Mesothelial cell of epicardium (in vitro differentiated cells): ENCODE data around the gene ACACA. TPM values are rescaled to one million over a fixed set of nuclear protein-coding genes. Genes with fewer than 3 reads are reported as not detected.
A peak's percentile ranks its signal among the peaks of the same experiment; 100 is the strongest.
"Not testable (repeated sequence)": the region's sequence is repeated elsewhere in the genome, so short reads cannot be mapped to it uniquely, and the experiment has no call there.

ENCODE experiments used
- DNase-seq, 2 experiments: peaks; one replicate each; pipeline ENCODE4 v3.0.0; 2021; ENCODE audit warnings: low spot score in 2 of 2; ENCODE audit not compliant: unreplicated experiment in 2 of 2
- H3K27ac Mint-ChIP-seq: 2 replicates; pipeline ENCODE4 v1.8.0; 2021; ENCODE audit warnings: mixed read lengths
- H3K27me3 Mint-ChIP-seq: 2 replicates; pipeline ENCODE4 v1.8.0; 2021; ENCODE audit warnings: low read depth, mixed read lengths
- H3K36me3 Mint-ChIP-seq: 2 replicates; pipeline ENCODE4 v1.8.0; 2021; ENCODE audit warnings: mixed read lengths
- H3K4me1 Mint-ChIP-seq: 2 replicates; pipeline ENCODE4 v1.8.0; 2021; ENCODE audit warnings: mixed read lengths
- H3K4me3 Mint-ChIP-seq: 2 replicates; pipeline ENCODE4 v1.8.0; 2021; ENCODE audit warnings: mild to moderate bottlenecking, moderate library complexity, mixed read lengths
- H3K9me3 Mint-ChIP-seq: 2 replicates; pipeline ENCODE4 v1.8.0; 2021; ENCODE audit warnings: mixed read lengths
- total RNA-seq: library from RNA; stranded (reverse); gene quantifications from 3 replicates; pipeline ENCODE4 v1.2.1, GENCODE V29; 2021
- TF ChIP-seq, protein P1 (sequence below): fragments of 200-600 bp; sonication (generic); IDR thresholded peaks from one replicate; pipeline ENCODE4 v1.5.0; 2021; ENCODE audit warnings: antibody characterized with exemption; ENCODE audit not compliant: unreplicated experiment

ACACA gene
- total RNA-seq = 124 to 132 TPM (median 127 TPM) in 3 replicates

DNA sequence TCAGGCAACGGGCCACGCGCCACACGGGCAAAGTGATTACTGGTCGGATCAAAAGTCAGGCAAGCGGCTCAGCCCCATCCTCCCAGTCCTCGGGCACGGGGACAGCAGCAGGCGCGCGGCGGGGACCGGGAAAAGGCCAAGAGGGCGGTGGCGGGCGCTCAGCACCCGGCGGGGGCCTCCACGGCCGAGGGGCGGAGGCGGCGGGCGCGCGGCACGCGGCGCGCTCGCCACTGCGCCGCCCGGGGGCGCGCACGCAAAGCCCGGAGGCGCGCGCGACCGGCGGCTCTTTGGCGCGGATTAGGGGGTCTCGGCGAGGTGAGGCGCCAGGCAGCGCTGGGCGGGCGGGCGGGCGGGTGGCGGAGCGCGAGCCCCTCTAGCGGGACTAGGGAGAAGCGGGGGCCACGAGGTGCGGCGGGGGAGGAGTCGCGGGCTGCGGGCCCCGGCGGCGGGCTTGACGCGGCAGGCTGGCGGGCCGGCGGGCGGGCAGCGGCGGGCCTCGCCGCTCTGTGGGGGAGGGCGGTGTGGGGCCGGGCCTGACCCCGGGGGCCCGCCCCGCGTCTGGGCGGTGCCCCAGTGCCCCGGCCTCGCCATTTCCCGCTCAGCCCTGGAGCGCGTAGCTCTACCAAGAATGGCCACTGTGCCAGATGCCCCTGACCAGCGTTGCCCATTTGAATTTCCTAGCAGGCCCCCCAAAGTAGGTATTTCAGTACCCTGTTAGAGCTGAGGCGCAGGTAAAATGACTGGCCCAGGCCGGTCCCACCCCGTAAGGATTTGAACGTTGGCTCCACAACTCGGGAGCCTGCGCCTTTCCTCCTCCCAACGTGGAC is at the start of gene ACACA, which contains the start of gene TADA2A:
ACACA (minus strand) TSS at position 202 of the 827 bp plus-strand sequence. CDS start 537 bp downstream, outside the sequence.
TADA2A (plus strand) TSS at position 252 of the 827 bp plus-strand sequence. CDS start 4,480 bp downstream, outside the sequence.
- DNase-seq = peak in 1 of 2 experiments; percentile 50
- no peaks in the 10 kb centered on the region for H3K27me3 Mint-ChIP-seq
- peaks cover 6% of the 10 kb centered on the region for H3K36me3 Mint-ChIP-seq
- TF ChIP-seq, protein P1, sequence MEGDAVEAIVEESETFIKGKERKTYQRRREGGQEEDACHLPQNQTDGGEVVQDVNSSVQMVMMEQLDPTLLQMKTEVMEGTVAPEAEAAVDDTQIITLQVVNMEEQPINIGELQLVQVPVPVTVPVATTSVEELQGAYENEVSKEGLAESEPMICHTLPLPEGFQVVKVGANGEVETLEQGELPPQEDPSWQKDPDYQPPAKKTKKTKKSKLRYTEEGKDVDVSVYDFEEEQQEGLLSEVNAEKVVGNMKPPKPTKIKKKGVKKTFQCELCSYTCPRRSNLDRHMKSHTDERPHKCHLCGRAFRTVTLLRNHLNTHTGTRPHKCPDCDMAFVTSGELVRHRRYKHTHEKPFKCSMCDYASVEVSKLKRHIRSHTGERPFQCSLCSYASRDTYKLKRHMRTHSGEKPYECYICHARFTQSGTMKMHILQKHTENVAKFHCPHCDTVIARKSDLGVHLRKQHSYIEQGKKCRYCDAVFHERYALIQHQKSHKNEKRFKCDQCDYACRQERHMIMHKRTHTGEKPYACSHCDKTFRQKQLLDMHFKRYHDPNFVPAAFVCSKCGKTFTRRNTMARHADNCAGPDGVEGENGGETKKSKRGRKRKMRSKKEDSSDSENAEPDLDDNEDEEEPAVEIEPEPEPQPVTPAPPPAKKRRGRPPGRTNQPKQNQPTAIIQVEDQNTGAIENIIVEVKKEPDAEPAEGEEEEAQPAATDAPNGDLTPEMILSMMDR = no peak
- H3K4me3 Mint-ChIP-seq = peak within 1 kb of the TSS; percentile 97
- H3K4me1 Mint-ChIP-seq = peaks cover 23% of the 10 kb centered on the region
- no peaks in the 10 kb centered on the region for H3K9me3 Mint-ChIP-seq
- H3K27ac Mint-ChIP-seq = peak within 1 kb of the TSS; percentile 95

DNA sequence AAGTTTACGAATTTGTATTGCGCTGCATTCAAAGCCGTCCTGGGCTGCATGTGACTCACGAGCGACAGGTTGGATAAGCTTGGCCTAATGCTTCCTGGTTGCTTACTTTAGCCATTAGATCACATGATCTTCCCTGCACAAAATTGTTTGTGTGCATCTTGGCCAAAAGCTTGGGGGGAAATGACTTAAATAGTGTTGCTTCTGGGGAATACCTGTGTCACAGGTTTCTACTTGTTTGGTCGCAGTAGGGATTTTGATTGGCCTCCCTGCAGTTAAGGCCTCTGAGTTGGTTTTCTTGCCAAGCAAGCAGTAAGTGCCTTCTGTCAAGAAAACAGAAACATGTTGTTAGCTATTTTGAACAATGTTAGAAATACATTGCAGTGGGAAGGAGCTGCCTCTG is 43.5 kb upstream of the ACACA start:
- TF ChIP-seq, protein P1 = no peak
- Mint-ChIP-seq H3K27ac (peak overlapping the region; percentile 68), H3K4me3 (no peak overlapping the region), H3K27me3 (no peaks in the 10 kb centered on the region), H3K4me1 (peaks cover 22% of the 10 kb centered on the region), H3K36me3 (peaks cover 23% of the 10 kb centered on the region), H3K9me3 (no peaks in the 10 kb centered on the region)
- DNase-seq = no peak

GRCh38 chr17:37447641-37448040 is 41.0 kb upstream of the ACACA start:
- no peak for DNase-seq
- H3K4me3 Mint-ChIP-seq = no peak overlapping the region
- peaks cover 22% of the 10 kb centered on the region for H3K36me3 Mint-ChIP-seq
- no peaks in the 10 kb centered on the region for H3K9me3 Mint-ChIP-seq
- H3K27ac Mint-ChIP-seq = no peak overlapping the region
- TF ChIP-seq, protein P1 = no peak
- H3K27me3 Mint-ChIP-seq = no peaks in the 10 kb centered on the region
- H3K4me1 Mint-ChIP-seq = peaks cover 13% of the 10 kb centered on the region

DNA sequence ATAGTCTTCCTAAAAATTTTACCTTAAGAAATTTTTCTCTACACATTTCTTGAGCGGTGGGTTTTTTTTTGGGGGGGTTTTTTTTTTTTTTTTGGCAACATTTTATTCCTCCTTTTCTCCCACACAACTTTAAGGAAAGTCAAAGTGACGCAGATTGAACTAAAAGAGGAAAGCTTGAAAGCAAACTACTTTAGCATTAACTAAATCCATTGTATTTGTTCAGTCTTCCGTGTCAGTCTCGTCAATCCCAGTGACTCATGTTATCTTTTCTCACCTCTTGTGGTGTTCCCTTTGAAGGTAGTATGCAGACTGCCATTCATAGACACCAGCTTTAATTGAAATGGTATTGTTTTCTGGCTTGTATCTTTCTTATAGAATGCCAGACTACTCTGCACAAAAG is 39.4 kb upstream of the ACACA start:
- peaks cover 13% of the 10 kb centered on the region for H3K4me1 Mint-ChIP-seq
- H3K9me3 Mint-ChIP-seq = no peaks in the 10 kb centered on the region
- H3K27ac Mint-ChIP-seq = no peak overlapping the region
- TF ChIP-seq, protein P1 = no peak
- DNase-seq = no peak
- H3K36me3 Mint-ChIP-seq = peaks cover 30% of the 10 kb centered on the region
- no peak overlapping the region for H3K4me3 Mint-ChIP-seq
- H3K27me3 Mint-ChIP-seq = no peaks in the 10 kb centered on the region

DNA sequence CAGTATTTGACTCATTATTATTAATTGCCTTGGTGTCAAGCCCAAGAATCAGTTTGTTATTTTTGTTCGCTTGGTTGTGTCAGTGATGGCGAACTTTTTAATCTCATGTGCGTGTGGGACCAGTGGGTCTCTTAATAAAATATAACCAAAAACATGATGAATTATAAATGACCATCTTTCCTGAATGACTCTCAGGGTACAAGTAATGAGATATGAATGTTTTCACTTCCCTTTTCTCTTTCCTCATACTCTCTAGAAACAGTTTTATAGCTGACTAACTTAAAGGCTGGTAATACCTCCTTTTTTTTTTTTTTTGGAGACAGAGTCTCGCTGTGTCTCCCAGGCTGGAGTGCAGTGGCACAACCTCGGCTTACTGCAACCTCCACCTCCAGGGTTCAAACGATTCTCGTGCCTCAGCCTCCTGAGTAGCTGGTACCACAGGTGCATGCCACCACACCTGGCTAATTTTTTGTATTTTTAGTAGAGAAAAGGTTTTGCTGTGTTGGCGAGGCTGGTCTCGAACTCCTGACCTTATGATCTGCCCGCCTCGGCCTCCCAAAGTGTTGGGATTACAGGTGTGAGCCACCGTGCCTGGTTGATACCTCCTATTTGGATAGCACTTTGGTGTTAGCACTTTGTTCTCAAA is 34.9 kb upstream of the ACACA start:
- not testable (repeated sequence) for H3K27me3 Mint-ChIP-seq, H3K4me1 Mint-ChIP-seq, H3K4me3 Mint-ChIP-seq, DNase-seq, H3K9me3 Mint-ChIP-seq, H3K27ac Mint-ChIP-seq
- peaks cover 33% of the 10 kb centered on the region for H3K36me3 Mint-ChIP-seq

DNA sequence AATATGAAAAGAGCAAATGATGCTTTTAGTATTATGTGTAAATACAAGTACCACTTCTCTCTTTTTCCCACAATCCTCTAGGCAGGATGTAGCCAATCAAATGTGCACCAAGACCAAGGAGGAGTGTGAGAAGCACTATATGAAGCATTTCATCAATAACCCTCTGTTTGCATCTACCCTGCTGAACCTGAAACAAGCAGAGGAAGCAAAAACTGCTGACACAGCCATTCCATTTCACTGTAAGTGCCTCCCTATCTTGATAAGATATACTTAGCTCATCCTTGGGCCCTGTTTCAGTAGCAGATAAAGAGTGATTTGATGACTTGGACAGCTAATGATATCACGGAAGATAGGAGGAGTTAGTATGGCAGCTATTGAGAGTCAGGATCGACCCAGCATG is 33.8 kb upstream of the ACACA start:
- Mint-ChIP-seq H3K27me3 (no peaks in the 10 kb centered on the region), H3K4me3 (no peak overlapping the region), H3K36me3 (peaks cover 35% of the 10 kb centered on the region), H3K9me3 (no peaks in the 10 kb centered on the region), H3K4me1 (no peaks in the 10 kb centered on the region), H3K27ac (no peak overlapping the region)
- TF ChIP-seq, protein P1 = no peak
- DNase-seq = no peak
